Fibroblast of pulmonary artery (primary cell): ENCODE data around the gene ZC3H13.
"Not testable (repeated sequence)": the region's sequence is repeated elsewhere in the genome, so short reads cannot be mapped to it uniquely, and the experiment has no call there.

Experiments used
- DNase-seq: peaks from one replicate; pipeline ENCODE4 v3.0.0-alpha.2; 2010; ENCODE audit warnings: low read depth
- H3K4me3 ChIP-seq: replicated peaks from 2 replicates; pipeline ENCODE4 v1.5.1; 2011; ENCODE audit warnings: low read depth, mild to moderate bottlenecking, control low read depth, low read length, moderate library complexity
- TF ChIP-seq, protein P1 (sequence below): IDR thresholded peaks from 2 replicates; pipeline ENCODE4 v1.5.1; 2011; ENCODE audit warnings: mild to moderate bottlenecking, control low read depth, low read length, inconsistent platforms; ENCODE audit errors: missing control alignments

Gene ZC3H13

DNA sequence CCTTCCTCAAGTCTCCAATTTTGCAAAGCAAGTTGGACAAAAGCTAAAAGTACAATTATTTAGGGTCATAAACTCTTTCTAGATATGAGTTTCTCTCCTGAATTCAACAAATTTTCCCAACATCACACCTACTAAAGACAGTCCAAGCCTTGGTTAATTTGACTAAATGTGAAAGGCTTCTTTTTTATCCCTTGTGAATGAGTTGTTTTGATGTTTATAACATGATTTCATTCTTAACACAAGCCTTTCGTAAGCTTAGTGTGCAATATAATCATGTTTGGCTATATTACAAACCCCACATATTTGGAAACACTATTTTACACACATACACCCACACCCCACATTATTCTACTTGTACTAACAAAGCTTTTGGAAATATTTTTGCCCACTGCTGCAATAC is 57.3 kb downstream of the ZC3H13 start:
- TF ChIP-seq, protein P1, sequence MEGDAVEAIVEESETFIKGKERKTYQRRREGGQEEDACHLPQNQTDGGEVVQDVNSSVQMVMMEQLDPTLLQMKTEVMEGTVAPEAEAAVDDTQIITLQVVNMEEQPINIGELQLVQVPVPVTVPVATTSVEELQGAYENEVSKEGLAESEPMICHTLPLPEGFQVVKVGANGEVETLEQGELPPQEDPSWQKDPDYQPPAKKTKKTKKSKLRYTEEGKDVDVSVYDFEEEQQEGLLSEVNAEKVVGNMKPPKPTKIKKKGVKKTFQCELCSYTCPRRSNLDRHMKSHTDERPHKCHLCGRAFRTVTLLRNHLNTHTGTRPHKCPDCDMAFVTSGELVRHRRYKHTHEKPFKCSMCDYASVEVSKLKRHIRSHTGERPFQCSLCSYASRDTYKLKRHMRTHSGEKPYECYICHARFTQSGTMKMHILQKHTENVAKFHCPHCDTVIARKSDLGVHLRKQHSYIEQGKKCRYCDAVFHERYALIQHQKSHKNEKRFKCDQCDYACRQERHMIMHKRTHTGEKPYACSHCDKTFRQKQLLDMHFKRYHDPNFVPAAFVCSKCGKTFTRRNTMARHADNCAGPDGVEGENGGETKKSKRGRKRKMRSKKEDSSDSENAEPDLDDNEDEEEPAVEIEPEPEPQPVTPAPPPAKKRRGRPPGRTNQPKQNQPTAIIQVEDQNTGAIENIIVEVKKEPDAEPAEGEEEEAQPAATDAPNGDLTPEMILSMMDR: no peak
- DNase-seq: no peak
- H3K4me3 ChIP-seq: no peak overlapping the region

GRCh38 chr13:45994752-45995151 is 57.8 kb downstream of the ZC3H13 start:
- TF ChIP-seq, protein P1: no peak
- DNase-seq: no peak
- no peak overlapping the region for H3K4me3 ChIP-seq

DNA sequence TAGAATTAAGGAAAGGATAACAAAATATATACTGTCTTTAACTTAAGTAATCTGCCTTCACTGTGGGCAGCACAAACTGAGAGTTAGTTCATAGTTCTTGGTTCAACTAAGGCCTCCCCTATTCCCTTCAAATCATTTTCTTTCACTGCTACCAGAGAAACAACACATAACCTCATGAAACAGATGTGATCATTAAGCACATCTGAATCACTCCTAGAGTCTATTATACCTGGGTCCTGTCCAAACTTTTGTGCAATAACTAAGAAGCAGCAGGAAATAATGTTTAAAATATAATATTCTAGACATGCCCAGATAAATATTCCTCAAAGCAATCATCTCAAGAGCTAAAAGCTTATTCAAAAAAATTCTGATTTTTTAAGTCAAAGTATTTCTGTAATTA is 62.9 kb downstream of the ZC3H13 start:
- DNase-seq: peak; percentile 77
- TF ChIP-seq, protein P1: no peak
- H3K4me3 ChIP-seq: no peak overlapping the region

- H3K4me3 ChIP-seq, DNase-seq: not testable (repeated sequence)
Observed at GRCh38 chr13:45981127-45981526, 71.4 kb downstream of the ZC3H13 start.

DNA sequence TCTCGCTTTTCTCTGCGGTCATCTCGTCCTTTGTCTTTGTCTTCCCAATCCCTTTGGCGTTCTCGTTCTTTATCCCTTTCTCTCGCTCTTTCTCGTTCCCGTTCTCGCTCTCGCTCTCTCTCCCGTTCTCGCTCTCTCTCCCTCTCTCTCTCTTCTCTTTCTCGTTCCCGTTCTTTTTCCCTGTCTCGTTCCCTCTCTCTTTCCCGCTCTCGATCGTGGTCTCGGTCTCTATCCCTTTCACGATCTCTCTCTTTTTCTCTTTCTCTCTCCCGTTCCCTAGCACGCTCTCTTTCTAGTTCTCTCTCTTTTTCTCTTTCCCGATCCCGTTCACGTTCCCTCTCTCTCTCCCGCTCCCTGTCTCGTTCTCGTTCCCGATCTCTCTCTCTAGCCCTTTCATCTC is 77.2 kb downstream of the ZC3H13 start:
- TF ChIP-seq, protein P1: no peak
- H3K4me3 ChIP-seq: no peak overlapping the region
- no peak for DNase-seq

- DNase-seq: no peak
- TF ChIP-seq, protein P1: no peak
- no peak overlapping the region for H3K4me3 ChIP-seq
Observed at GRCh38 chr13:45974500-45974899, 78.0 kb downstream of the ZC3H13 start.

- DNase-seq: no peak
- TF ChIP-seq, protein P1: no peak
- H3K4me3 ChIP-seq: no peak overlapping the region
Observed at GRCh38 chr13:45967589-45967988, 85.0 kb downstream of the ZC3H13 start.

- no peak overlapping the region for H3K4me3 ChIP-seq
- TF ChIP-seq, protein P1: no peak
- DNase-seq: no peak
Observed at GRCh38 chr13:45966715-45967114, 85.8 kb downstream of the ZC3H13 start.
